Activated T-cell treated with anti-CD3 and anti-CD28 coated beads, Interleukin-2, amount 50 U/mL, for 72 hours (primary cell): ENCODE data around the gene METAP2. TPM values are rescaled to one million over a fixed set of nuclear protein-coding genes. Genes with fewer than 3 reads are reported as not detected.
A peak's percentile ranks its signal among the peaks of the same experiment; 100 is the strongest.

Source experiments
- ATAC-seq, 2 donors: fragments of 150-1000 bp; cut with Tn5 transposase; replicated peaks in 1 of 2; 2 replicates each; pipeline ENCODE4 v1.10.0; 2021; ENCODE audit warnings: moderate library complexity in 2 of 2, mild to moderate bottlenecking in 1 of 2
- DNase-seq, 2 donors: peaks; one replicate each; pipeline ENCODE4 v3.0.0; 2021 to 2022; ENCODE audit warnings: mixed read lengths in 1 of 2
- H3K27ac Mint-ChIP-seq: one replicate; pipeline ENCODE4 v1.8.0; 2022; ENCODE audit warnings: mild to moderate bottlenecking, moderate library complexity, mixed read lengths
- H3K27me3 Mint-ChIP-seq: one replicate; pipeline ENCODE4 v1.8.0; 2022; ENCODE audit warnings: low read depth, mixed read lengths
- H3K36me3 Mint-ChIP-seq, 2 donors: one replicate each; pipeline ENCODE4 v1.8.0; 2022; ENCODE audit warnings: mixed read lengths in 2 of 2, mild to moderate bottlenecking in 1 of 2; ENCODE audit not compliant: insufficient read depth in 2 of 2
- H3K4me1 Mint-ChIP-seq: one replicate; pipeline ENCODE4 v1.8.0; 2022; ENCODE audit warnings: low read depth, mixed read lengths
- H3K4me3 Mint-ChIP-seq, 2 donors: one replicate each; pipeline ENCODE4 v1.8.0; 2022; ENCODE audit warnings: mild to moderate bottlenecking in 2 of 2, mixed read lengths in 2 of 2, moderate library complexity in 2 of 2
- H3K9me3 Mint-ChIP-seq, 2 donors: one replicate each; pipeline ENCODE4 v1.8.0; 2022; ENCODE audit warnings: mixed read lengths in 2 of 2
- total RNA-seq, 2 donors: library from RNA; stranded (reverse); gene quantifications; one replicate each; pipeline ENCODE4 v1.2.3, GENCODE V29; 2022

The METAP2 gene
- total RNA-seq, 2 donors from 2014 or later: 93.9 to 118 TPM

GRCh38 chr12:95529693-95530225 lies 55.8 kb downstream of the METAP2 start:
- H3K27ac Mint-ChIP-seq: no peak overlapping the region
- H3K9me3 Mint-ChIP-seq: no peaks in the 10 kb centered on the region
- H3K27me3 Mint-ChIP-seq: no peaks in the 10 kb centered on the region
- ATAC-seq: no peak
- peaks cover 32% of the 10 kb centered on the region for H3K4me1 Mint-ChIP-seq
- H3K36me3 Mint-ChIP-seq: peaks cover 0 to 4% of the 10 kb centered on the region in 2 donors
- no peak for DNase-seq
- no peak overlapping the region for H3K4me3 Mint-ChIP-seq

GRCh38 chr12:95532851-95533250 lies 58.9 kb downstream of the METAP2 start:
- Mint-ChIP-seq H3K36me3 (peaks cover 0 to 4% of the 10 kb centered on the region in 2 donors), H3K27me3 (no peaks in the 10 kb centered on the region), H3K4me1 (peaks cover 31% of the 10 kb centered on the region), H3K9me3 (no peaks in the 10 kb centered on the region), H3K4me3 (no peak overlapping the region), H3K27ac (no peak overlapping the region)
- ATAC-seq (peak; percentile 41 to 57), DNase-seq (no peak)

DNA sequence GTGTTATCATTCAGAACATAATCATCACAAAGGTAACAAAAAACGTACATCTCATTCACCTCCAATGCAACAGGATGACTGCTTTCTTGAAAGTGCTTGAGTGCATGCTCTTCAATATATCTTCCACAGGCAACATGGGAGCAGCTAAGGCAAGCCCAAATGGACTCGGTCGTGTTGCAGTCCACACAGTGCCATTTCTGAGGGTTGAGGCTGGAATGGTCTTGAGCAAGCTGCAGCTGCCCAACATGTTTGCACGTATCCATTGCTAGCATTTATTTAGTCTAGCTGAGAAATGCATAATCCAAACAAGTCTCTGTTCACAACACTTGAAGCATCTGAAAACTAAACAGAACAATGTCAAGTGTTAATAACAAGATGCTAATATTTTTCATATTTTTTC lies 60.0 kb downstream of the METAP2 start:
- Mint-ChIP-seq H3K4me1 (peaks cover 22% of the 10 kb centered on the region), H3K9me3 (no peaks in the 10 kb centered on the region), H3K36me3 (peaks cover 0 to 4% of the 10 kb centered on the region in 2 donors), H3K27me3 (no peaks in the 10 kb centered on the region), H3K4me3 (no peak overlapping the region), H3K27ac (no peak overlapping the region)
- DNase-seq (no peak), ATAC-seq (no peak)

- Mint-ChIP-seq H3K4me1 (peaks cover 3% of the 10 kb centered on the region), H3K9me3 (no peaks in the 10 kb centered on the region), H3K27me3 (no peaks in the 10 kb centered on the region), H3K27ac (no peak overlapping the region), H3K4me3 (no peak overlapping the region), H3K36me3 (no peaks in the 10 kb centered on the region)
- ATAC-seq (no peak), DNase-seq (no peak)
Measured at GRCh38 chr12:95538006-95538405, 64.1 kb downstream of the METAP2 start.

DNA sequence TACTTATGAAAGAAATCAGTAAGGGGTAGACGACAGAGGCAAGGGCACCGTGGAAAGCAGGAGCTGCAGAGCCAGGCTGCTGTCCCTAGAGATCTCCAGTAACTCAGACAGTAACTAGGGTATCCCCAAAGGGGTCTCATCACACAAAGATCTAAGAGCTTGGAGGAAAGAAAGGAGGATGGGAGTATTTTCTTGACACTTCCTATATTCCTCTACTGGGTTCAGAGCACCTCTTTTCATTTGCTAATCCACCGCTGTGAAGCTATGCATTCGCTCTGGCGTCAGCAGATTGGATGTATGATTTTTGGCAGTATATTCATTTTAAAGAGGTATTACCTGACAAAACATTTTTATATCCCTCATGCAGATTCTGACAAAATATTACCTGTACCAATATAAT lies 64.7 kb downstream of the METAP2 start:
- Mint-ChIP-seq H3K4me3 (no peak overlapping the region), H3K9me3 (no peaks in the 10 kb centered on the region), H3K4me1 (no peaks in the 10 kb centered on the region), H3K27me3 (no peaks in the 10 kb centered on the region), H3K36me3 (no peaks in the 10 kb centered on the region), H3K27ac (no peak overlapping the region)
- DNase-seq: no peak
- no peak for ATAC-seq

DNA sequence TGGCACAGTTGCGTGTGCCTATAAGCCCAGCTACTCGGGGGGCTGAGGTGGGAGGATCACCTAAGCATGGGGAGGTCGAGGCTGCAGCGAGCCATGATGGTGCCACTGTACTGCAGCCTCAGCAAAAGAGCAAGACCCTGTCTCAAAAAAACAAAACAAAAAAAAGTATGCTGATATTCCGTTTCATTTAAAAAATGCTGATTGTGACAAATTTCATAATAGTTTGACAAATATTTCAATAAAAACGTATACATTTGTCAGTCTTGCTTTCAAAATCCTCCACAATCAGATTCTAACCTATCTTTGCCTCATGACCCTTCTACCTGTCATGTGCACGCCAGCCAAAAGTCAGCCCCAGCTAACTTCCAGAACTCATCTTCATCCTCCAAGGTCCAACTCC lies 67.5 kb downstream of the METAP2 start:
- H3K4me3 Mint-ChIP-seq: no peak overlapping the region
- peaks cover 14% of the 10 kb centered on the region for H3K4me1 Mint-ChIP-seq
- no peaks in the 10 kb centered on the region for H3K36me3 Mint-ChIP-seq
- no peaks in the 10 kb centered on the region for H3K9me3 Mint-ChIP-seq
- H3K27me3 Mint-ChIP-seq: no peaks in the 10 kb centered on the region
- DNase-seq: no peak
- H3K27ac Mint-ChIP-seq: no peak overlapping the region
- ATAC-seq: no peak

- DNase-seq: no peak
- Mint-ChIP-seq H3K4me1 (peaks cover 29% of the 10 kb centered on the region), H3K9me3 (no peaks in the 10 kb centered on the region), H3K27ac (no peak overlapping the region), H3K27me3 (no peaks in the 10 kb centered on the region), H3K36me3 (peaks cover 0 to 2% of the 10 kb centered on the region in 2 donors), H3K4me3 (no peak overlapping the region)
- ATAC-seq: no peak
Measured at GRCh38 chr12:95543305-95543704, 69.4 kb downstream of the METAP2 start.

DNA sequence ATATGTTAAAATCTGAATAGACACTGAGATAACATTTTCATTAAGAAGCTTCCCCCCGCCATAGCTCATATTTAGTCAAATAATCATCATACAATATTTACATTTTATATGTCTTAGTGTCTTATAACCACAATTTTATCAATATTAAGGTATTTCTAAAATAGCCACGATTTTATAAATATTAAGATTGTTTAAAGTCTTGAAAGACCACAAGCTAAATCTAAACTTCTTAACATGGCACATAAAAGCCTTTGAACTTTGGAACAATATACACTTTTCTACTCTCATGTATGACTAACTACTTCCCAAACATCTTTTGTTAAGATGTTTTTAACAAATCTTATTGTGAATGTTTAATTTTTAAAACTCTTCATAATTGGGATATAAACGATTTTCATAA lies 70.8 kb downstream of the METAP2 start:
- ATAC-seq: no peak
- Mint-ChIP-seq H3K36me3 (peaks cover 4 to 6% of the 10 kb centered on the region in 2 donors), H3K27ac (no peak overlapping the region), H3K27me3 (no peaks in the 10 kb centered on the region), H3K4me1 (peaks cover 37% of the 10 kb centered on the region), H3K9me3 (peaks cover 1 to 2% of the 10 kb centered on the region in 2 donors), H3K4me3 (no peak overlapping the region)
- no peak for DNase-seq

GRCh38 chr12:95545303-95545702 lies 71.4 kb downstream of the METAP2 start:
- Mint-ChIP-seq H3K4me1 (peaks cover 38% of the 10 kb centered on the region), H3K4me3 (no peak overlapping the region), H3K9me3 (peaks cover 1 to 2% of the 10 kb centered on the region in 2 donors), H3K36me3 (peaks cover 4 to 6% of the 10 kb centered on the region in 2 donors), H3K27me3 (no peaks in the 10 kb centered on the region), H3K27ac (no peak overlapping the region)
- ATAC-seq (no peak), DNase-seq (no peak)

DNA sequence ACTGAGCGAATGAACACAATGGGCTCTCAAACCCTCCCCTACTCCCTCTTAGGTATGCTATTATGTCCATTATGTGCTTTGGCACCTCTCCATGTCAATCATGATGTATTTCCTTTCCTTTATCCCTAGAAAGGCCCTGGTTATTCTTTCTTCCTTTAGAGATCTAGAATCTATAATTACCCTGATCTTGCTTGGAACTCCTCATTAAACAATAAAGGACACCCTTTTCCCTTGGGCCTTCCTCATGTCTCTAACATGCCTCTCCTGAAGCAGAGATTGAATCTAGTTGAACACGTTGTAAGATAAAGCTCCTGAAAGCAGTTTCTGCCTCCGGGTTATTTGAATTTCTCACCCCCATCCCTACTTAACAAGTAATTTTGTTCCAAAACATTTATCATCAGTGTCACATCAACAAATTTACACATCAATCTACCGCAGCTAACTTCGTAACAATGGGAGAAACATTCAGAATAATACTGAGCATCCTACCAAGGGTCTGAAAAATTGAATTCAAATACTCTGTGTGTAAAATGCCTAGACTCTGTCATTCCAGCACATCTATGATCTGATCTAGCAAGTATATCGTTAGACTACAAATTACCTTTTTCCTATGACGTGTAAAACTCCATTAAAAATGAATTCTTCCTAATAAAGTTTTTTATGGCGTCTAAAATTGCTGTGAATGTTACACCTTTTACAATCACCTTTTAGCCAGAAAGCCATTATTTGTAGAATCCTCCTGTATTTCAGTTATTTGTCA lies 72.0 kb downstream of the METAP2 start:
- peaks cover 1 to 2% of the 10 kb centered on the region in 2 donors for H3K9me3 Mint-ChIP-seq
- H3K4me3 Mint-ChIP-seq: no peak overlapping the region

DNA sequence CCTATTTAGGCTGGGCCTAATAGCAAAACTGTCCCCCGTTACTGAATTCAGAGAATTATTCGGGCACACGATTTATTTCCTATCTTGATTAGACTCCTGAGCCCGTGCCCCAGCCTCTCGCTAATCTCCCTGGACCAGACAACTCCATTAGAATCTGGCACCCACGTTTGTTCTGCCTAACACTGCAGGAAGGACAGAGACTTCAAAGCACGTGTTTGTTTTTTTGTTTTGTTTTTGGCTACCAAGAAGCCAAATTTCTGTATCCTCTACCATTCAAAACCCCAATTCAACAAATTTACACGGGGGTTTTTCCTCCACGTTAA lies 72.5 kb downstream of the METAP2 start:
- no peaks in the 10 kb centered on the region for H3K27me3 Mint-ChIP-seq
- H3K4me1 Mint-ChIP-seq: peaks cover 50% of the 10 kb centered on the region
- peaks cover 1 to 2% of the 10 kb centered on the region in 2 donors for H3K9me3 Mint-ChIP-seq
- no peak for ATAC-seq
- DNase-seq: no peak
- peak overlapping the region; percentile 46 to 89 for H3K4me3 Mint-ChIP-seq
- H3K27ac Mint-ChIP-seq: peak overlapping the region; percentile 40
- peaks cover 4 to 6% of the 10 kb centered on the region in 2 donors for H3K36me3 Mint-ChIP-seq

More for the DNA sequence above, 72.0 kb downstream of the METAP2 start:
- no peak overlapping the region for H3K27ac Mint-ChIP-seq
- peaks cover 4 to 6% of the 10 kb centered on the region in 2 donors for H3K36me3 Mint-ChIP-seq
- peaks cover 44% of the 10 kb centered on the region for H3K4me1 Mint-ChIP-seq
- H3K27me3 Mint-ChIP-seq: no peaks in the 10 kb centered on the region
- ATAC-seq (no peak), DNase-seq (no peak)

DNA sequence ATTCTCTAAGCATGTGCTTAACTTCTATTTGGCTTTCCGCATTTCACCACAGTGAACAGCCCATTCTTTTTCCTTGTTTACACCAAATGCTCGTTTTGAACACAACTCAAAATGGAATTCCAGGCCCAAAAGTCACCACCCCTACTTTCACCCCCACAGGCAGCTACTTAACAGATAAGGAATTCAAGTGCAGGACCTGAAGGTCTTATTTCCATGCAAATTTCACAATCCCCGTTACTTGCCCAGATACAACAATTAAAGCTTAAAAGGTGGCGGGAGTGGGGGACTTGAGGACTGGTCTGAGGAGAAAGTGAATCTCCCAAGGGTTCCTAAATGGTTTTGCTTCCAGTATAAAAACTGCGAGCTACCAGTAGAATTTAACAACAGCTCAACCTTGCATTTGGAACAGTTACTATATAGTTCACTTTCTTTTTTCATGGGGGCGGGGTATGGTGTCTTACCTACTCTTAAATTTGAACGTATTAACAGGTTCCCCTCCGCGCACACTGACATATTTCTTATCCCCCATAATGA lies 73.6 kb downstream of the METAP2 start:
- DNase-seq (no peak), ATAC-seq (peak in 1 of 2 donors; percentile 11)
- peak overlapping the region; percentile 79 for H3K27ac Mint-ChIP-seq
- H3K4me3 Mint-ChIP-seq: peak overlapping the region; percentile 89 to 91
- H3K27me3 Mint-ChIP-seq: no peaks in the 10 kb centered on the region
- H3K36me3 Mint-ChIP-seq: peaks cover 4 to 6% of the 10 kb centered on the region in 2 donors
- peaks cover 1 to 2% of the 10 kb centered on the region in 2 donors for H3K9me3 Mint-ChIP-seq
- H3K4me1 Mint-ChIP-seq: peaks cover 59% of the 10 kb centered on the region

DNA sequence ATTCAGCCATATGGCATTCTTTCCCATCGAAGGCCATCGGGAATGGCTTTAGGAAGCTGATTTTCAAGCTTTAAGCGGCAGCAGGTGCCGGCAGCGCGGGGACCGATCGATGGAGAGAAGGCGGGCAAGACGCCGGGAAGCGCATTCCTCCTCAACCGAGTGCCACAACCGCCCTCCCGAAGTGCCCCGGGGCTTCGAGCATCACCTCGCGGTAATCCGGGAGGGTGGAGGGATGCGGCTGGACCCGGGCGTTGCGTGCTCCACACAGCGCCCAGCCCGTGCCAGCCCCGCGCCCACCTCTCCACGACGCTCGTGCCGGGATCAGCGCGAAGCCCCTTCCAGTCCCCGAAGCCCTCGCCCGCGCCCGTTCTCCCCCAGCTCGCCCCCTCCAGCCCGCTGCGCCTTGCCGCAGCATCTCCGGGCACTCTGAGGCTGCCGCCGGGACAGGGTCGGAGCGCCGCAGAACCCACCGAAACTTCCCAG lies 74.1 kb downstream of the METAP2 start:
- H3K4me1 Mint-ChIP-seq: peaks cover 64% of the 10 kb centered on the region
- peak; percentile 36 to 44 for DNase-seq
- peak; percentile 43 to 57 for ATAC-seq
- H3K36me3 Mint-ChIP-seq: peaks cover 4 to 6% of the 10 kb centered on the region in 2 donors
- H3K4me3 Mint-ChIP-seq: peak overlapping the region; percentile 89 to 91
- no peaks in the 10 kb centered on the region for H3K27me3 Mint-ChIP-seq
- peak overlapping the region; percentile 79 for H3K27ac Mint-ChIP-seq
- H3K9me3 Mint-ChIP-seq: peaks cover 1 to 2% of the 10 kb centered on the region in 2 donors
